Gastrocnemius medialis (tissue), 4 donors: ENCODE data around the gene SMG6.

ENCODE experiments used
- POLR2A ChIP-seq, 2 donors: fragments of 450-650 bp; IDR thresholded peaks; one replicate each; pipeline ENCODE4 v1.6.1; 2017; ENCODE audit warnings: antibody characterized with exemption in 2 of 2, mild to moderate bottlenecking in 2 of 2, moderate library complexity in 2 of 2
- TF ChIP-seq, protein P1 (sequence below), 5 experiments: fragments of 450-650 bp in 3 of 5; fragments of 200-600 bp in 2 of 5; sonication (generic) in 2 of 5; IDR thresholded peaks in 4 of 5; conservative IDR thresholded peaks in 1 of 5; 1 replicate in 4 of 5; 2 replicates in 1 of 5; pipeline ENCODE4 v1.5.1; 2016 to 2019; ENCODE audit warnings: antibody characterized with exemption in 5 of 5, mild to moderate bottlenecking in 3 of 5, moderate library complexity in 3 of 5

GRCh38 chr17:2035541-2036488 is 267.8 kb downstream of the SMG6 start:
- TF ChIP-seq, protein P1, sequence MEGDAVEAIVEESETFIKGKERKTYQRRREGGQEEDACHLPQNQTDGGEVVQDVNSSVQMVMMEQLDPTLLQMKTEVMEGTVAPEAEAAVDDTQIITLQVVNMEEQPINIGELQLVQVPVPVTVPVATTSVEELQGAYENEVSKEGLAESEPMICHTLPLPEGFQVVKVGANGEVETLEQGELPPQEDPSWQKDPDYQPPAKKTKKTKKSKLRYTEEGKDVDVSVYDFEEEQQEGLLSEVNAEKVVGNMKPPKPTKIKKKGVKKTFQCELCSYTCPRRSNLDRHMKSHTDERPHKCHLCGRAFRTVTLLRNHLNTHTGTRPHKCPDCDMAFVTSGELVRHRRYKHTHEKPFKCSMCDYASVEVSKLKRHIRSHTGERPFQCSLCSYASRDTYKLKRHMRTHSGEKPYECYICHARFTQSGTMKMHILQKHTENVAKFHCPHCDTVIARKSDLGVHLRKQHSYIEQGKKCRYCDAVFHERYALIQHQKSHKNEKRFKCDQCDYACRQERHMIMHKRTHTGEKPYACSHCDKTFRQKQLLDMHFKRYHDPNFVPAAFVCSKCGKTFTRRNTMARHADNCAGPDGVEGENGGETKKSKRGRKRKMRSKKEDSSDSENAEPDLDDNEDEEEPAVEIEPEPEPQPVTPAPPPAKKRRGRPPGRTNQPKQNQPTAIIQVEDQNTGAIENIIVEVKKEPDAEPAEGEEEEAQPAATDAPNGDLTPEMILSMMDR (IDR thresholded peaks at IDR 0.05 in 4 of 5, conservative IDR thresholded peaks at IDR 0.05 in 1 of 5): no peak
- no peak for TF ChIP-seq POLR2A (IDR thresholded peaks at IDR 0.05)
